H1 (cell line): ENCODE results near the gene P2RX7. TPM values are rescaled to one million over a fixed set of nuclear protein-coding genes. Genes with fewer than 3 reads are reported as not detected.

ENCODE experiments used
- ASH2L ChIP-seq: fragments of 200-600, 300-600 bp; sonication (generic); IDR thresholded peaks from one replicate; pipeline ENCODE4 v1.7.1; 2017; ENCODE audit warnings: low read length
- CBX5 ChIP-seq: fragments of 300-800, 300-1000 bp; sonication (generic); IDR thresholded peaks from 2 replicates; pipeline ENCODE4 v1.7.1; 2016; ENCODE audit warnings: antibody characterized with exemption, low read length, low read depth
- CHD7 ChIP-seq: fragments of 300-600 bp; sonication (generic); IDR thresholded peaks from 2 replicates; pipeline ENCODE4 v1.7.1; 2012; ENCODE audit warnings: low read length, moderate library complexity, mild to moderate bottlenecking, inconsistent platforms; ENCODE audit not compliant: insufficient replicate concordance
- EZH2 ChIP-seq: fragments of 200-600 bp; sonication (generic); IDR thresholded peaks from 2 replicates; pipeline ENCODE4 v1.7.1; 2012; ENCODE audit warnings: low read depth, mild to moderate bottlenecking, moderate library complexity, low read length, inconsistent platforms; ENCODE audit not compliant: severe bottlenecking
- HDAC6 ChIP-seq: IDR thresholded peaks from one replicate; pipeline ENCODE4 v1.7.1; 2012; ENCODE audit warnings: low read depth, mild to moderate bottlenecking, inconsistent platforms, low read length, moderate library complexity
- POLR2A ChIP-seq, 2 experiments: IDR thresholded peaks; 1 replicate in 1 of 2; 2 replicates in 1 of 2; pipeline ENCODE4 v1.6.1; 2011; ENCODE audit warnings: low read depth in 2 of 2, low read length in 2 of 2, mild to moderate bottlenecking in 2 of 2; ENCODE audit errors: control extremely low read depth in 1 of 2
- POLR2AphosphoS5 ChIP-seq: IDR thresholded peaks from 2 replicates; pipeline ENCODE4 v1.6.1; 2011; ENCODE audit warnings: low read depth, low read length
- SIRT6 ChIP-seq: IDR thresholded peaks from one replicate; pipeline ENCODE4 v1.7.1; 2012; ENCODE audit warnings: low read length, inconsistent platforms
- YY1 ChIP-seq: IDR thresholded peaks from 2 replicates; pipeline ENCODE4 v1.6.1; 2011; ENCODE audit warnings: low read depth, mild to moderate bottlenecking, low read length
- polyA plus RNA-seq, 7 experiments: library from polyadenylated mRNA; depleted of rRNA in 3 of 7; stranded (reverse) in 5 of 7; unstranded in 2 of 7; fragments of >200 nt in 5 of 7; fragments of 200-250 nt in 2 of 7; gene quantifications; 1 replicate in 5 of 7; 2 replicates in 1 of 7; 4 replicates in 1 of 7; pipeline versions ENCODE4 v1.2.1 to v1.2.3, GENCODE V29; 2011 to 2013; ENCODE audit warnings: missing spikeins in 2 of 7, mixed read lengths in 2 of 7
- total RNA-seq: library from RNA; stranded (reverse); fragmentation: NEBNext Ultra II Directional; extraction: Animal tissue kit (Norgen Biotek cat#: 25700); gene quantifications from 2 replicates; pipeline ENCODE4 v1.2.1, GENCODE V29; 2021

The P2RX7 gene
- total and polyA plus RNA-seq, 2 of the 8 experiments (the other 6 are each of a cell fraction or from before 2014, with no cell fraction given) = 0.38 to 0.56 TPM

- TF ChIP-seq CHD7 = no peak
- no peak for TF ChIP-seq SIRT6
- no peak for TF ChIP-seq YY1
- no peak for TF ChIP-seq POLR2AphosphoS5
- TF ChIP-seq POLR2A (IDR thresholded peaks at IDR 0.05; ENCODE audit: control extremely low read depth in 1 of 2, low read depth in 2 of 2, low read length in 2 of 2) = no peak
- no peak for TF ChIP-seq EZH2
- TF ChIP-seq HDAC6 = no peak
- TF ChIP-seq ASH2L = no peak
- TF ChIP-seq CBX5 = no peak
- TF ChIP-seq, all 59 proteins: peak for 0
Observed at GRCh38 chr12:121139286-121139685, 6.6 kb downstream of the P2RX7 start (continued).
